Uterus (tissue), 2 donors: ENCODE results near the gene DPH7.

ENCODE experiments used
- CTCF ChIP-seq, 4 experiments: fragments of 200-600 bp in 2 of 4; fragments of 450-650 bp in 2 of 4; sonication (generic) in 2 of 4; IDR thresholded peaks; one replicate each; pipeline ENCODE4 v1.5.1; 2016 to 2019; ENCODE audit warnings: antibody characterized with exemption in 4 of 4, mild to moderate bottlenecking in 2 of 4, moderate library complexity in 1 of 4
- POLR2A ChIP-seq, 2 donors: fragments of 450-650 bp; IDR thresholded peaks; one replicate each; pipeline ENCODE4 v1.6.1; 2016; ENCODE audit warnings: antibody characterized with exemption in 2 of 2, mild to moderate bottlenecking in 1 of 2, moderate library complexity in 1 of 2

GRCh38 chr9:137534256-137535119 lies 44.2 kb downstream of the DPH7 start:
- TF ChIP-seq CTCF (IDR thresholded peaks at IDR 0.05) (peak; percentile 49 to 70 (median 62)), POLR2A (IDR thresholded peaks at IDR 0.05) (no peak)
